Glutamatergic neuron (in vitro differentiated cells): Measurements from ENCODE around the gene TMEM242. TPM values are rescaled to one million over a fixed set of nuclear protein-coding genes. Genes with fewer than 3 reads are reported as not detected.

ENCODE experiments used
- DNase-seq: peaks from one replicate; pipeline ENCODE4 v3.0.0; 2022
- H3K27ac Mint-ChIP-seq: one replicate; pipeline ENCODE4 v1.8.0; 2020; ENCODE audit warnings: mild to moderate bottlenecking, mixed read lengths, inconsistent platforms; ENCODE audit not compliant: unreplicated experiment
- H3K27me3 Mint-ChIP-seq: one replicate; pipeline ENCODE4 v1.8.0; 2020; ENCODE audit warnings: mild to moderate bottlenecking, moderate library complexity, mixed read lengths, inconsistent platforms; ENCODE audit not compliant: unreplicated experiment
- H3K36me3 Mint-ChIP-seq: one replicate; pipeline ENCODE4 v1.8.0; 2020; ENCODE audit warnings: mild to moderate bottlenecking, mixed read lengths, inconsistent platforms; ENCODE audit not compliant: unreplicated experiment
- H3K4me1 Mint-ChIP-seq: one replicate; pipeline ENCODE4 v1.8.0; 2020; ENCODE audit warnings: mild to moderate bottlenecking, low read depth, mixed read lengths, inconsistent platforms; ENCODE audit not compliant: unreplicated experiment
- H3K4me3 Mint-ChIP-seq: one replicate; pipeline ENCODE4 v1.8.0; 2020; ENCODE audit warnings: mild to moderate bottlenecking, mixed read lengths, inconsistent platforms; ENCODE audit not compliant: unreplicated experiment
- H3K9me3 Mint-ChIP-seq: one replicate; pipeline ENCODE4 v1.8.0; 2020; ENCODE audit warnings: mild to moderate bottlenecking, moderate library complexity, mixed read lengths, inconsistent platforms; ENCODE audit not compliant: unreplicated experiment
- CTCF ChIP-seq: fragments of 200-600 bp; sonication (generic); IDR thresholded peaks from one replicate; pipeline ENCODE4 v1.5.0; 2021; ENCODE audit not compliant: partially characterized antibody, unreplicated experiment
- total RNA-seq: library from RNA; stranded (reverse); fragmentation: NEBNext Ultra II Directional; extraction: Animal tissue kit (Norgen Biotek cat#: 25700); gene quantifications from one replicate; pipeline ENCODE4 v1.2.1, GENCODE V29; 2021; ENCODE audit not compliant: unreplicated experiment

The TMEM242 gene
- total RNA-seq, 1 donor from 2014 or later = 19.7 TPM

GRCh38 chr6:157258878-157259277, 64.4 kb downstream of the TMEM242 start:
- H3K9me3 Mint-ChIP-seq = peaks cover 9% of the 10 kb centered on the region
- TF ChIP-seq CTCF = no peak
- no peaks in the 10 kb centered on the region for H3K4me1 Mint-ChIP-seq
- H3K4me3 Mint-ChIP-seq = no peak overlapping the region
- peaks cover 3% of the 10 kb centered on the region for H3K27me3 Mint-ChIP-seq
- no peaks in the 10 kb centered on the region for H3K36me3 Mint-ChIP-seq
- DNase-seq = no peak
- no peak overlapping the region for H3K27ac Mint-ChIP-seq

GRCh38 chr6:157255079-157255478, 68.2 kb downstream of the TMEM242 start:
- no peak overlapping the region for H3K4me3 Mint-ChIP-seq
- no peaks in the 10 kb centered on the region for H3K36me3 Mint-ChIP-seq
- H3K4me1 Mint-ChIP-seq = no peaks in the 10 kb centered on the region
- H3K27ac Mint-ChIP-seq = no peak overlapping the region
- peaks cover 3% of the 10 kb centered on the region for H3K27me3 Mint-ChIP-seq
- peaks cover 7% of the 10 kb centered on the region for H3K9me3 Mint-ChIP-seq
- DNase-seq = no peak
- no peak for TF ChIP-seq CTCF

GRCh38 chr6:157254538-157254937, 68.8 kb downstream of the TMEM242 start:
- peaks cover 7% of the 10 kb centered on the region for H3K9me3 Mint-ChIP-seq
- no peaks in the 10 kb centered on the region for H3K4me1 Mint-ChIP-seq
- no peak overlapping the region for H3K4me3 Mint-ChIP-seq
- no peak for DNase-seq
- H3K27ac Mint-ChIP-seq = no peak overlapping the region
- H3K27me3 Mint-ChIP-seq = peaks cover 3% of the 10 kb centered on the region
- no peak for TF ChIP-seq CTCF
- H3K36me3 Mint-ChIP-seq = no peaks in the 10 kb centered on the region

GRCh38 chr6:157253699-157254098, 69.6 kb downstream of the TMEM242 start:
- Mint-ChIP-seq H3K36me3 (no peaks in the 10 kb centered on the region), H3K27me3 (no peaks in the 10 kb centered on the region), H3K4me1 (no peaks in the 10 kb centered on the region), H3K9me3 (peaks cover 7% of the 10 kb centered on the region), H3K27ac (no peak overlapping the region), H3K4me3 (no peak overlapping the region)
- no peak for DNase-seq
- no peak for TF ChIP-seq CTCF

GRCh38 chr6:157253017-157253416, 70.3 kb downstream of the TMEM242 start:
- H3K4me3 Mint-ChIP-seq = no peak overlapping the region
- no peak for TF ChIP-seq CTCF
- H3K9me3 Mint-ChIP-seq = peaks cover 12% of the 10 kb centered on the region
- H3K27ac Mint-ChIP-seq = no peak overlapping the region
- no peak for DNase-seq
- H3K4me1 Mint-ChIP-seq = no peaks in the 10 kb centered on the region
- no peaks in the 10 kb centered on the region for H3K36me3 Mint-ChIP-seq
- H3K27me3 Mint-ChIP-seq = no peaks in the 10 kb centered on the region
